GM21423 (cell line): ENCODE measurements around the gene ZNF425.
"Not testable (repeated sequence)": the region's sequence is repeated elsewhere in the genome, so short reads cannot be mapped to it uniquely, and the experiment has no call there.

ENCODE experiments used
- ATAC-seq: cut with Tn5 transposase; IDR thresholded peaks from one replicate; pipeline ENCODE4 v1.9.1; 2021; ENCODE audit warnings: mild to moderate bottlenecking, moderate library complexity; ENCODE audit not compliant: unreplicated experiment

The ZNF425 gene

GRCh38 chr7:149075286-149075685, 50.8 kb downstream of the ZNF425 start:
- no peak for ATAC-seq

- no peak for ATAC-seq
Measured at GRCh38 chr7:149074116-149074885, 51.8 kb downstream of the ZNF425 start.

DNA sequence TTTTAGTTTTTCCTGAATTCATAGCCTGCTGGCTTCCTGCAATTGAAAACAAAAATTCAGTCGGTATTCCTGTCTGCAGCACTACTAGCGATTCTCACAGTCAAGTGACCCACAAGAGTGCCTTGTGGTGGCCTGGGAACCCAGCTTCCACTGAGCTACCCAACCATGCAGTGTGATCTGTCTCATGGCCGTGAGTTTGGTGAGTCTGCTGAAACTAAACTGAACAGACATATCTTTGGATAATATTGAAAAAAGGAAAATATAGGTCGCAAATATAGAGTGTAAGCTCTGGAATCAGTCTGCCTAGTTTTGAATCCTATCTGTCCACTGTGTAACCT, 53.7 kb downstream of the ZNF425 start:
- ATAC-seq = no peak

- no peak for ATAC-seq
Measured at GRCh38 chr7:149071641-149072437, 54.3 kb downstream of the ZNF425 start.

DNA sequence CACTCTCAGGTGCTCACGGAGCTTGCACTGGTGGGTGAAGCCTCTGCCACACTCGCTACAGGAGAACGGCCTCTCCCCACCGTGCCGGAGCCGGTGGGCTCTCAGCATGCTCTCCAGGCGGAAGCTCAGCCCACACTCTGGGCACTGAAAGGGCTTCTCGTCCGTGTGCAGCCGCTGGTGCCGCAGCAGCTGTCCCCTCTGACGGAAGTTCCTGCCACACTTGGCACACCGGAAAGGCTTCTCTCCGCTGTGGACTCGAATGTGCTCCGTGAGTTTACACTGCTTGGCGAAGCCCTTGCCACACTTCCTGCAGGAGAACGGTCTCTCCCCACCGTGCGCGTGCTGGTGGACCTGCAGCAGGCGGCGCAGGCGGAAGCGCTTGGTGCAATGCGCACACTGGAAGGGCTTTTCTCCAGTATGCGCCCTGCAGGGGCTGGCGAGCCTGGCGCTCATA, 54.9 kb downstream of the ZNF425 start:
- no peak for ATAC-seq

- ATAC-seq = no peak
Measured at GRCh38 chr7:149070372-149071125, 55.6 kb downstream of the ZNF425 start.

- no peak for ATAC-seq
Measured at GRCh38 chr7:149067869-149068268, 58.3 kb downstream of the ZNF425 start.

DNA sequence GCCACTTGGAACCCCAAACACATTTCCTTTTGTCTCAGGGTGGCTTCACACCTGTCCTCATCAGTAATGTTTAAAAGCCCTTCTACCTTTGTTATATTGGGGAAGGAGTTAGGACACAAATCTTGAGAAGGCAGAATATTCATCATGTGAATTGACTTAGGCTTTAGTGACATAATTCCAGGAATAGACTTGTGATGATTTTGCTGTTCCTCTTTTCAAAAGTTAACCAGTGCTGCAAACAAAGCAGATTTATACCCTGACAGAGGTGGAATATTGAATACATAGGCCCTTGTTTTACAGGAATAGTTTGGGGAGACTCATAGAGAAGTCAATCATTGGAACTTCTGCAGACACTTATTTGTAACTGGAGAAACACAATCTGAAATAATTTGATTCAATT, 62.6 kb downstream of the ZNF425 start:
- ATAC-seq = no peak

DNA sequence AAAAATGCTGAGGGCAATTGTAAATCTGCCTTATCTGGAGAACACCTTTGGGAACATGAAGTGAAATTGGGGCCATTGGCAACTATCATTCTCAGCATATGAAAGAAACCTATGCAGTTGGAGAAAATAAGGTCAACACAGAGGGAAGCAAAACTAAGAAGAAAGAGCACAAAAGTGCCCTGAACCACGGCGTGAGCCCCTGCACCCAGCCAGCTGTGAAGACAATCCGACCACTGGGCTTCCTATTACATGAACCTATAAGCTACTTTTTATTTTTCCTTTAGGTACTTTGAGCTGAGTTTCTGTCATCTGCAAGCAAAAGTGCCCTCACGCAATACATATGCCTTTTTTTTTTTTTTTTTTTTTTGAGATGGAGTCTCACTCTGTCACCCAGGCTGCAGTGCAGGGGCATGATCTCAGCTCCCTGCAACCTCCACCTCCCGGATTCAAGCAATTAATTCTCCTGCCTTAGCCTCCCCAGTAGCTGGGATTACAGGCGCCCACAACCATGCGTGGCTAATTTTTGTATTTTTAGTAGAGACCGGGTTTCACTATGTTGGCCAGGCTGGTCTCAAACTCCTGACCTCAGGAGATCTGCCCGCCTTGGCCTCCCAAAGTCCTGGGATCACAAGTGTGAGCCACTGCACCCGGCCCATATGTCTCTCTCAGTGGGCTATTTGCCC, 63.8 kb downstream of the ZNF425 start:
- ATAC-seq = not testable (repeated sequence)

GRCh38 chr7:149060156-149060555, 66.0 kb downstream of the ZNF425 start:
- ATAC-seq = no peak

GRCh38 chr7:149053885-149054284, 72.2 kb downstream of the ZNF425 start:
- no peak for ATAC-seq

DNA sequence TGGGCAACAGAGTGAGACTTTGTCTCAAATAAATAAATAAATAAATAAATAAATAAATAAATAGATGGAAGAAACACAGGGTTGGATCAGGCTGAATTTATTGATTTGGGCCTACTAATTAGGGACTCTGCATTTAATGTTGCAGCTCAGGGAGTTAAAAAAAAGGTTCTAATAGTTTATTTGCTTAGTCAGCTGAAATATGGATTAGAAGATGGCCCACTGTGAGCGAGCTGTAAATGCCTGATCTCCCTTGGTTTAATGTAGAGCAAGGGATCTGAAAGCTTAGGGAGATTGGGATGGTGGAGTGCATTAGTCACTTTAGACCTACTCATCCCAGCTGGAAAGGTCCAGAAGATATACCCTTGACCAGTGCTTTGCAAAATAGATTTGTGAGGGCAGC, 72.7 kb downstream of the ZNF425 start:
- ATAC-seq = no peak
